Tibial artery (tissue), 4 donors: ENCODE results near the gene EME1.

Experiments used
- DNase-seq, 2 donors: peaks; one replicate each; pipeline ENCODE4 v3.0.0-alpha.2; 2019
- H3K27ac ChIP-seq, 2 donors: fragments of 200-600 bp; sonication (generic) in 1 of 2; 1 replicate in 1 of 2; 2 replicates in 1 of 2; pipeline ENCODE4 v1.5.1; 2018 to 2019; ENCODE audit warnings: mild to moderate bottlenecking in 1 of 2
- H3K27me3 ChIP-seq, 2 donors: fragments of 200-600 bp; sonication (generic) in 1 of 2; one replicate each; pipeline versions ENCODE4 v1.5.1 to v1.6.0; 2016 to 2019
- H3K36me3 ChIP-seq, 3 donors: fragments of 200-600 bp; sonication (generic) in 2 of 3; one replicate each; pipeline ENCODE4 v1.5.1; 2016 to 2019; ENCODE audit warnings: mild to moderate bottlenecking in 2 of 3
- H3K4me1 ChIP-seq, 4 donors: fragments of 200-600 bp; sonication (generic) in 2 of 4; 1 replicate in 3 of 4; 2 replicates in 1 of 4; pipeline ENCODE4 v1.5.1; 2016 to 2019
- H3K4me3 ChIP-seq, 2 donors: fragments of 200-600 bp; sonication (generic) in 1 of 2; 1 replicate in 1 of 2; 2 replicates in 1 of 2; pipeline ENCODE4 v1.5.1; 2018 to 2019; ENCODE audit warnings: mild to moderate bottlenecking in 2 of 2
- H3K9me3 ChIP-seq, 3 donors: fragments of 200-600 bp; sonication (generic) in 1 of 3; one replicate each; pipeline ENCODE4 v1.5.1; 2016 to 2019
- intact Hi-C: fragments of 100-400 bp; cut with DNase I; formaldehyde crosslinking; loops from one replicate; pipeline ENCODE4 v1.15.0; 2023; ENCODE audit warnings: low total_unique reads
- TF ChIP-seq, protein P1 (sequence below), 2 experiments: fragments of 200-600 bp in 1 of 2; fragments of 450-650 bp in 1 of 2; IDR thresholded peaks; one replicate each; pipeline ENCODE4 v1.5.1; 2017 to 2019; ENCODE audit warnings: antibody characterized with exemption in 2 of 2, mild to moderate bottlenecking in 1 of 2, moderate library complexity in 1 of 2

The EME1 gene

DNA sequence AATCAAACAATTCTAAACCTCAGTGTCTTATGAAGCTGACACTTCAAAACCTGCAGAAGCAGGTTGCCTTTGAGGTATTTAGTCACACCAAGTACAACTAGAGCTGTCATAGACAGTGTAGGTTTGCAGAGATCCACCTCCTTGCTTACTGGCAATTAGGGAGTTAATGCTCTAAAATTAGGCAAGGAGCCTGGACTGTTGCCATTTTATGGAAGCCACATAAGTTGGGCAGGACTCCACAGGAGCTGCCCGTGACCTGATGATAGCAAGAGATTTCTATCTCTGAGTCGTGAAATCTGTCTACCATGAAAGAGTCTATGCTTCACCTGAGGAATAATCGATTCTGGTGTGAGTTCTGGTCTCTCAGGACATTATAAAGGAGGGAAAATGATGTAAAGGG is 8.9 kb downstream of the EME1 start:
- Histone ChIP-seq H3K4me1 (no peaks in the 10 kb centered on the region), H3K4me3 (no peak overlapping the region), H3K9me3 (no peaks in the 10 kb centered on the region), H3K27ac (no peak overlapping the region), H3K27me3 (no peaks in the 10 kb centered on the region), H3K36me3 (peaks cover 45 to 69% (median 61%) of the 10 kb centered on the region in 3 donors)
- DNase-seq = no peak
- TF ChIP-seq, protein P1, sequence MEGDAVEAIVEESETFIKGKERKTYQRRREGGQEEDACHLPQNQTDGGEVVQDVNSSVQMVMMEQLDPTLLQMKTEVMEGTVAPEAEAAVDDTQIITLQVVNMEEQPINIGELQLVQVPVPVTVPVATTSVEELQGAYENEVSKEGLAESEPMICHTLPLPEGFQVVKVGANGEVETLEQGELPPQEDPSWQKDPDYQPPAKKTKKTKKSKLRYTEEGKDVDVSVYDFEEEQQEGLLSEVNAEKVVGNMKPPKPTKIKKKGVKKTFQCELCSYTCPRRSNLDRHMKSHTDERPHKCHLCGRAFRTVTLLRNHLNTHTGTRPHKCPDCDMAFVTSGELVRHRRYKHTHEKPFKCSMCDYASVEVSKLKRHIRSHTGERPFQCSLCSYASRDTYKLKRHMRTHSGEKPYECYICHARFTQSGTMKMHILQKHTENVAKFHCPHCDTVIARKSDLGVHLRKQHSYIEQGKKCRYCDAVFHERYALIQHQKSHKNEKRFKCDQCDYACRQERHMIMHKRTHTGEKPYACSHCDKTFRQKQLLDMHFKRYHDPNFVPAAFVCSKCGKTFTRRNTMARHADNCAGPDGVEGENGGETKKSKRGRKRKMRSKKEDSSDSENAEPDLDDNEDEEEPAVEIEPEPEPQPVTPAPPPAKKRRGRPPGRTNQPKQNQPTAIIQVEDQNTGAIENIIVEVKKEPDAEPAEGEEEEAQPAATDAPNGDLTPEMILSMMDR (IDR thresholded peaks at IDR 0.05) = no peak
- intact Hi-C loops = no loop called here

DNA sequence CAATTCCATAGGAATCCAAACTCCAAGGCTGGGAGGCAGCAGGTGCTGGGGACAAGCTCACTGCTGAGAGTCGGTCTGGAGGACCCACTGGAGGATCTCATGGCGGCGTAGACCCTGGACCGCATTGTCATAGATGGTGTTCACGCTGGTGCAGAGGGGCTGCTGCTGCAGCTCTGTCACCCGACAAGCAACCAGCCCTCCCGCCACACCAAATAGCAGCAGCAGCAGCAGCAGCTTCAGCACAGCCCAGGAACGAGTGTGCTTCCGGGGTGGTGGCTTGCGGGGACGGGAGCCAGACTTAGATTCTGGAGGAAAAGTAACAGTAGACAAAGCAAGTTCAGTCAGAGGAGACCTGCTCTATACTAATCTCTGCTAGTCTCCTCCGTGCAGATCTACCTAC is 9.9 kb downstream of the EME1 start:
- Histone ChIP-seq H3K36me3 (peaks cover 55 to 79% (median 71%) of the 10 kb centered on the region in 3 donors), H3K4me3 (no peak overlapping the region), H3K4me1 (no peaks in the 10 kb centered on the region), H3K27ac (no peak overlapping the region), H3K9me3 (no peaks in the 10 kb centered on the region), H3K27me3 (no peaks in the 10 kb centered on the region)
- intact Hi-C loops = no loop called here
- DNase-seq = no peak
- TF ChIP-seq, protein P1 (IDR thresholded peaks at IDR 0.05) = no peak

DNA sequence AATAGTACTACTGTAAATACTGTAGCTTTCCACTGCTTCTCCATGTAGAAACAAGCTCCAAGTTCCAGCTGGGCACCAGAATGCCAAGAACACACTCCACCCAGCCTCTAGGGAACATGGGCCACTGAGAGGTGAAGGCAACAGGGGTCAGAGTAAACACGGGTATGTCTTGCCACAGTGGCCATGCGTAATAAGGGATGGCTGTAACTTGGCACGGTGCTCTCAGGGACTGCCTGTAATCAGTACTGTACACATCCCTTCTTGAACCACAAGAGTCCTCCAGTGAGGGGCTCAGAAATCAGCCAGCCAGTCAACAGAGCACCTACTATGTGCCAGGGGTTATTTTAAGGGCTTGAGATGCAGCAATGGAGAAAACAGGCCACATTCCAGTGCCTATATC is 13.5 kb downstream of the EME1 start:
- TF ChIP-seq, protein P1 (IDR thresholded peaks at IDR 0.05) = no peak
- Histone ChIP-seq H3K4me1 (no peaks in the 10 kb centered on the region), H3K27ac (no peak overlapping the region), H3K4me3 (no peak overlapping the region), H3K27me3 (no peaks in the 10 kb centered on the region), H3K9me3 (no peaks in the 10 kb centered on the region), H3K36me3 (peaks cover 80 to 100% (median 100%) of the 10 kb centered on the region in 3 donors)
- no peak for DNase-seq
- intact Hi-C loops = no loop called here

DNA sequence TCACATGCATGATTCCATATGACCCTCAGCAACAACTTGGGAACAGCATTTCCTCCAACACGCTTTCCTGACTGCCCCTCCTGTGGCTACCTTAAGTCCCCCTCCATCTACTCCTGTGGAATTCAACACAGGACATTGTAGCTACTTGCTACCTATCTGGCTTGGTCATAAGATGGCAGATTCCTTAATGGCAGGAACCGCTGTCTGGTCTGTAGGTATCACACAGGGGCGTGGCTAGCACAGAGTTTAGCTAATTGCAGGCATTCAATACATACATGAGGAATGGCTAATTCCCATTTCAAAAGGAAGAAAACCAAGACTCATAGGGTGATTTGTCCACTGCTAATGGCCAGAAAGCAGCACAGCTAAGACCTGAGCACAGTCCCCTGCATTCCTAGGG is 15.7 kb downstream of the EME1 start:
- TF ChIP-seq, protein P1 (IDR thresholded peaks at IDR 0.05) = no peak
- no peak for DNase-seq
- H3K36me3 ChIP-seq = peaks cover 88 to 100% (median 100%) of the 10 kb centered on the region in 3 donors

DNA sequence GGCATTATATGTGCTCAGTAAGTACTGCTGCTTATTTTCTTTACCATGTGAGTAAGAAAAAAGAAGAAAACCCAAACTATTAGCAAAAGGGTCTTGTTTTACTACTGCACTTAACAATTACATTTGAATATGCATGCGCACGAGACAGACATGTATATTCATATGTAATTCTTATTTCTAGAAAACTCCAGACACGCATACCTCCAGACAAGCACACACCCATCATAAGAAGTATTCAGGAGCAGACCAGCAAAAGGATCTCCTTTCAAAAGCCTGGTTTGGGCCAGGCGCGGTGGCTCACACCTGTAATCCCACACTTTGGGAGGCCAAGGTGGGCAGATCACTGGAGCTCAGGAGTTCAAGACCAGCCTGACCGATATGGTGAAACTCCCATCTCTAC is 16.5 kb downstream of the EME1 start:
- Histone ChIP-seq H3K4me1 (peaks cover 0 to under 1% (median 0%) of the 10 kb centered on the region in 4 donors), H3K27me3 (no peaks in the 10 kb centered on the region), H3K36me3 (peaks cover 88 to 100% (median 100%) of the 10 kb centered on the region in 3 donors), H3K9me3 (no peaks in the 10 kb centered on the region), H3K4me3 (no peak overlapping the region), H3K27ac (no peak overlapping the region)
- intact Hi-C loops = no loop called here
- no peak for DNase-seq
- TF ChIP-seq, protein P1 (IDR thresholded peaks at IDR 0.05) = no peak

More for the DNA sequence above, 15.7 kb downstream of the EME1 start:
- Histone ChIP-seq H3K4me1 (no peaks in the 10 kb centered on the region), H3K4me3 (no peak overlapping the region), H3K9me3 (no peaks in the 10 kb centered on the region), H3K27me3 (no peaks in the 10 kb centered on the region), H3K27ac (no peak overlapping the region)
- intact Hi-C loops = no loop called here

DNA sequence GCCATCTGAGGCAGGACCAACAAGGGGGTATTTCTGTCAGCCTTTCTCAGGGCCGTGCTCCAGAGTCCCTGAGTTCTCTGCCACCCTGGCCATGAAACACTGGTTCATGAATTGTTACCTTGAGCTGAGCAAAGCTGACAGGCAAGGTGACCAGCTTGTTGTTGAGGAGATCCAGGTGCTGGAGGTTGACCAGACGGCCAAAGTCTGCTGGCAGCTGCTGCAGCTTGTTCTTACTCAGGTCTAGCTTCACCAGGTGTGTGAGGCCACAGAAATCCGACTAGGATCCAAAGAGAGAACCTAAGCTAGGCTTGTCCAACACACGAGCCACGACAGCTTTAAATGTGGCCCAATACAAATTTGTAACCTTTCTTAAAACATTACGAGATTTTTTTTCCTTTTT is 19.6 kb downstream of the EME1 start:
- peaks cover 63 to 75% (median 74%) of the 10 kb centered on the region in 3 donors for H3K36me3 ChIP-seq
- no peaks in the 10 kb centered on the region for H3K27me3 ChIP-seq
- no peak overlapping the region for H3K4me3 ChIP-seq
- H3K9me3 ChIP-seq = no peaks in the 10 kb centered on the region
- intact Hi-C loops = no loop called here
- DNase-seq = no peak
- no peak overlapping the region for H3K27ac ChIP-seq
- TF ChIP-seq, protein P1 (IDR thresholded peaks at IDR 0.05) = no peak
- H3K4me1 ChIP-seq = peaks cover 0 to 23% (median 18%) of the 10 kb centered on the region in 4 donors
